GM10847 (cell line): ENCODE data around the gene R3HDM4.
A peak's percentile ranks its signal among the peaks of the same experiment; 100 is the strongest.

Experiments used
- POLR2A ChIP-seq: IDR thresholded peaks from 2 replicates; pipeline ENCODE4 v1.6.1; 2011; ENCODE audit not compliant: insufficient read length; ENCODE audit errors: extremely low read depth

Gene R3HDM4

DNA sequence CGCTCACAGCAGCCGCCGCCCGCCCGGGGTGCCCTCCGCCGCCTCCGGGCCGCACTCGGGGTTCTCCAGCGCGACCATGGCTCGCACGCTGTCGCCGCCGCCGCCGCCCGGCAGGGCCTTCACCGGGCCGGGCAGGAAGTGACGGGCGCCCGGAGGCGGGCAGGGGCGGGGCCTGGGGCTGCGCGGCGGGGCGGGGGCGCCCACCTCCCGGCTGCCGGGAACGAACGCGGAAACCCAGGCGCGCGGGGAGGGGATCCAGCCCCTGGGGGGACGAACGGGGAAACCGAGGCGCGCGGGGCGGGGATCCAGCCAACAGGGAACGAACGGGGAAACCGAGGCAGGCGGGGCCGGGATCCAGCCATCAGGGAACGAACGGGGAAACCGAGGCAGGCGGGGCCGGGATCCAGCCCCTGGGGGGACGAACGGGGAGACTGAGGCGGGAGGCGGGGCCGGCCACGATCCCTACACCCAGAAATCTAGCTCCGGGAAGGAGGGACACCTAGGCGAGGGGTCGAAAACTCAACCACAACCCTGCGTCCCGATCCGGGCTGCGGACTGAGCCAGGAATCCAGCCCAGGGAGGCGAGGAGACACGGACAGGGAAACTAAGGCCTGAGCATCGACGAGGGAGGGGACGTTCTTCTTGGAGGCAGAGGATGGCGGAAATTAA is at the start of gene R3HDM4:
Gene R3HDM4 (minus strand): TSS at position 140 of the 669 bp plus-strand sequence. CDS start 62 bp downstream, at position 78.
- peak; percentile 64 for TF ChIP-seq POLR2A

DNA sequence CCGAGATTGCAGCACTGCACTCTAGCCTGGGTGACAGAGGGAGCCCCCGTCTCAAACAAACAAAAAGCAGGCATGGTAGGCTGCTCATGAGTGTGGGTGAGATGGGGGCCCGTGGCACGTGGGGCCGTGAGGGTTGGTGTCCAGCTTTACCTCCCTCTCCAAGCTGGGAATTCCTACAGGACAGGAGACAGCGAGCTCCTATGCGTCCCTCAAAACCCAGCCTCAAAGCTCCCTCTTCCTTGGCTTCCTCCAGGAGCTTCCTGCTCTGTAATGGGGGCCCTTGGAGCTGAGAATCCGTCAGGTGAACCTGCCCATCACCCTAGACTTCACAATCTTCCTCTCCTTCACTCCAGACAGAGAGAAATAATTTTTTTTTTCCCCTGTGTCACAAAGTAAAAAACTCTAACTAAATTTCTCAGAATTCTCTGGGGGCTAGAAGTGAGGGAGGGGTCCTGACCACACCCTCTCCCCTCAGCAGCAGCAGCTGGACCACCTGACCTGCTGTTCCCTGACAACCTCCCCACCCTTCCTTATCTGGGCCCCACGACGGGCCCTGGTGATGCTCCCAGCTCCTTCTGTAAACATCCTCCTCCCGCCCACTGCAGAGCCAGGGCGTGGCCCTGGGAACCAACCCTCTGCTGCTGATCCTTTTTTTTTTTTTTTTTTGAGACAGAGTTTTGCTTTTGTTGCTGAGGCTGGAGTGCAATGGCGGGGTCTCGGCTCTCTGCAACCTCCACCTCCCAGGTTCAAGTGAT is 49.0 kb upstream of the R3HDM4 start:
- TF ChIP-seq POLR2A, result no peak

DNA sequence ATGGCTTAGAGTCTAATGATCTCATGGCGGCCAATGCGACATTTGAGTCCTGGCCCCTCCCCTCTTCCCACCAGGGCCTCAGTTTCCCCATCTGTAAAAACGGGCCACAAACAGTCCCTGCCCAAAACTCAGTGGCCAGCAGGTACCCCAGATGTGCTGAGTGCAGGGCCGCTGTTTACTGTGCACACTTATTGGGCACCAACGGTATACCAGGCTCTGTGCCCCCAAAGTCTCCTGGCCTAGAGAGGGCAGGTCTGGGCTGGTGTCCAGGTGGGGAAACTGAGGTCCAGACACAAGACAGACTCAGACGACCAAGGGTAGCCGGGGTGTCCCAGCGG is 47.6 kb upstream of the R3HDM4 start:
- no peak for TF ChIP-seq POLR2A

DNA sequence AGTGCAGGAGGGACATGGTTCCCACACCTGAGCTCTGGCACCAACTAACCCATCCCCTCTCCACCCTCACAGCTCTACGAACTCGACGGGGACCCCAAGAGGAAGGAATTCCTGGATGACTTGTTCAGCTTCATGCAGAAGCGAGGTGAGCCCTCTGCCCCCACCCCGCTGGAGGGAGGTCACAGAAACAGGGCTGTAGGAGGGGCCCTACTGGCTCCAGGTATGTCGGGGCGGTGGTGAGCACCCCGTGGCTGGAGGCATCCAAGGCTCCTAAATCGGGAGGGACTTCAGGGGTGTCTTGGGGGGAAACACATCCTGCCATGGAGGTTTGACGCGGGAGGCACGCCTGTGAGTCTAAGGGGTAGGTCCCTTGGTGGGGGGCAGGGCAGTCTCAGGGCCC is 47.0 kb upstream of the R3HDM4 start:
- TF ChIP-seq POLR2A, result no peak

DNA sequence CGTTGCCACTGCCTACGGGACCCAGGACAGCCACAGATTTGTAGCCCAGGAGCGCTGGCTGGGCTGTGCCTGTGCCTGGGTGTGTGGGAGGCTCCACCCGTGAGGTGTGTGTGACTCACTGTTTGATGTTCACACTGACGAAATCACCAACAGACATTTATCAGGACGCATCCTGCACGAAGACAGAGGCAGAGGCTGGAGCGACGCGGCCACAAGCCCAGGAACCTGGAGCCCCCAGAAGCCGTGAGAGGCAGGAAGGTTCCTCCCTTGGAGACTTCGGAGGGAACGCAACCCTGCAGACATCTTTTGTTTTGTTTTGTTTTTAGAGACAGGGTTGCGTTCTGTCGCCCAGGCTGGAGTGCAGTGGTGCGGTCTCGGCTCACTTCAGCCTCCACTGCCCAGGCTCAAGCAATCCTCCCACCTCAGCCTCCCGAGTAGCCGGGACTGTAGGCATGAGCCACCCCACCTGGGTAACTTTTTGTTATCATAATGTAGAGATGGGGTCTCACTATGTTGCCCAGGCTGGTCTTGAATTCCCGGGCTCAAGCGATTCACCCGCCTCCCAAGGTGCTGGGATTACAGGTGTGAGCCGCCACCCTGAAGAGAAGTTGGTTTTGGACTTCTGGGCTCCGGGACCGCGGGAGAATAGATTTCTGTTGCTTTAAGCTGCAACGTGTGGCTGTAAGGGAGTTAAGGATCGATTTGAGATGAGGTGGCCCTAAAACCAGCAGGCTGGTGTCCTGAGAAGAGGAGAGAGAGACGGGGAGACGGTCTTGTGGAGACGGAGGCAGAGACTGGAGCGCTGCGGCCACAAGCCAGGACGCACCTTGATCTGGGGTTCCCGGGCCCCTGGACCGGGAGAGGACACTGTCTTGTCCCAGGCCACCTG is 46.2 kb upstream of the R3HDM4 start:
- TF ChIP-seq POLR2A, result no peak

DNA sequence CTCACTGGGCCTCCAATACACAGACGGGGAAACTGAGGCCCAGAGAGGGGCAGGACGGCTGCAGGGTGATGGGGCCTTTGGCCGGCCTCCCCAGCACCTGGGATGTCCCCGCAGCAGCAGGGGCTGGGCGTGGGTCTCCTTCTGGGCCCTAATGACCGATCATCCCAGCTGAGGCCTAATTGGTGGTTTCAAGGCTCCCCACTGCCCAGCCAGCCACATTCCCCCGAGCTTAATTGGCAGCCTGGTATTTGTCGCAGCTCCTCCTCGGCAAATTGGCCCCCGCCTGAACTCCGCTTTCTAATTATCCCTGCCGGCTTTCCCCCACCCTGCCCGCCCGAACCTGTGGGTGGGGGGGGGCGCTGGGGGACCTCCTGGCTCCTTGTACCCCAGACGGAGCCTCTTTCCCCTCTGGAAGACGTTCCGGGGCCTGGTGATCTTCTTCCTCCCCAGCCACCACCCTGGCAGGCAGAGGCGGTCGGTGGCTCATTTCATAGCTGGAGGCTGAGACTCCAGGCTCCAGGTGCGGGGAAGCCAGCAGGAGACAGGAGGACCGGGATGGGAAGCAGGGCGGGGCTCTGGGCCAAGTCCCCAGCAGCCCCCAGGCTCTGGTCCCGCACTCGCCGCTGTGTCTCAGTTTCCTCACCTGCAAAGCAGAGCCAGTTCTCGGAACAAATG is 43.9 kb upstream of the R3HDM4 start:
- TF ChIP-seq POLR2A, result no peak

DNA sequence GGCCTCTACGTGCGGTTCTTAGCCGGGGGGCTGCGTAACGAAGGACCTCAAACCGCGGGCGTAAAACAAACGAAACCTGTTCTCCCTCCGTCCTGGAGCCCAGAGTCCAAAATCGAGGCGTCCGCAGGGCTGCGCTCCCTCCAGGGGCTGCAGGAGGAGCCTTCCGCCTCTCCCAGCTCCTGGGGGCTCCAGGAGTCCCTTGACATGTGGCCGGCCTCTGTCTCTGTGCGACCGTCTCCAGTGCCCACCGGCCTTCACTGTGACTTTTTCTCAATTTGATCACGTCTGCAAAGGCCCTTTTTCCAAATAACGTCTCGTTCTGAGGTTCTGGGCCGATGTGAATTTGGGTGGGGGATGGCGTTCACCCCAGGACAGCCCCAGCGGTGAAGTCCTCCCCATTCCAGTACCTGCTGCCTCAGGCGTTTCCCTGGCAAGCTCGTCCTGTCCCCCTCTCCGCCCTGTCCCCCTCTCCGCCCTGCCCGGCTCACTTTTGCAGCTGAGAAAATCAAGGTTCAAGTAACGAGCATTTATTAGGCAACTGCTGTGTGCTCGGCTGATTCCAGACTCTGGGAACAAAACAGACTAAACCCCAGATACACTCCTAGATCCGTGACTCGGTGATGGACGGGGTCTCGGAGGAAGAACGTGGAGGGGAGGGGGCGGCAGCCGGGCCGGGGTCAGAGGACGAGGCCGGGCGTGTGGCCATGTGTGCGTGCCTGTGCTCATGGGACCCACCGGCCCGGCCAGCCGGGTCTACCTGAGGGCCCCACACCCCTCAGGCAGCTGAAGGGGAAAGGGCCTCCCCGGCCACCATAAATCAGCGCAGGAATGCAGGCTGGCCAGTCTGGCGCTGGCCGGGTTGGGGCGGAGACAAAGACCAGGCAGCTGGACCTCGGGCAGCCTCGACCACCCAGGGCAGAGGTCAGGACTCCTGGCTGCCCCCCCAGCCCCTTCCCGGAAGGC is 43.1 kb upstream of the R3HDM4 start:
- TF ChIP-seq POLR2A, result no peak

DNA sequence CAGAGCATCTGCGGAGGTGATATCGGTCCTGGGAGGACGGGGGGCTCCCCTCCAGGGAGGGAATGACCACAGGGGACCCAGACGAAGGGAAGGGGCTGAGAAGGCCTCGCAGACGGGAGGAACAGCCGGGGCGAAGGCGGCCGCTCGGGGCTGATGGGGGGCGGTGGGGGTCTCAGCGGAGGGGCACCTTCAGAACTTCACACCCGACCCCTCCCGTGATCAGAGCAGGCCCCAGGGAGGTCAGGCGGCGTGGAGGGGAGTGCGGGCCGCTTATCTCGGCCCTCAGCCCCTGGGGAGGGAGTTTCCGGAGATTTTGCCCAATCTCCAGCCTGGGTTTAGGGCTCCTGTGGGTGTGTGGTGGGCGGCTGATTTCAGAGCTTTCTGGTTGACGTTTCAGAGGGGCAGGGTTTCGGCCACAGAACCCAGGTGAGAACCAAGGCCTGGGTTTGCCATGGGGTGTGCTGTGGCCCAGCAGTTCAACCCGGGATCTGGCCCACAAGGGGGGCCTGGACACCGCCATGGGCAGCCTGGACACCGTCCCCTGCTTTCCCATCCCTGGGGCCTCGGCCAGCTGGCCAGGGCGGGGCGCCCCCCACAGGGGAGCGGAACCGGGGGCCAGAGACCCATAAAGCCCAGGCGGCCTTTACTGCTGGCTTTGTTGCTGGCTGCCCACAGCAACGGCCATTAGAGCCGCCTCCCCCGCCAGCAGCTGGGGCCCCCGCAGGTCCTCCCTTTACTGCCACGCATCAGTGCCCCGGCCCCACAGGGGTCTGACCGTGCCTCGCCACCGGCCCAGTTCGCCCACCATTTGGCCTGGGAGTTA is 41.9 kb upstream of the R3HDM4 start:
- TF ChIP-seq POLR2A, result no peak

DNA sequence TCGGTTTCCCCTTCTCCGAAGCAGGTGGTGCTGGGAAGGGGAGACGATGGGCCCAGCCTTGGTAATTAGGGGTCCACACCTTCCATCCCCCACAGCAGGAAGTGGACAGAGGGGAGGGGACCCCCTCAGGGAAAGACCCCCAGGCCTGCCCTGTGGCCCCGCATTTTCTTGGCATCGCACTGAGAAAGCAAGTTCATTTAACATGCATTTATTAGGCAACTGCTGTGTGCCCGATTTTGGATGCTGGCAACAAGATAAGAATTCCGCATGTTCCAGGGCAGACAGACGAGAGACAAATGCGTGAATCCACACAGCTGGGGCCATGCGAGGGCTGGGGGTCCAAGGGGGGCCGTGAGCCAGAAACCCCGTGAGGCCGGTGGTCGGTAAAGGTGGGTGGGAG is 41.3 kb upstream of the R3HDM4 start:
- TF ChIP-seq POLR2A, result no peak

DNA sequence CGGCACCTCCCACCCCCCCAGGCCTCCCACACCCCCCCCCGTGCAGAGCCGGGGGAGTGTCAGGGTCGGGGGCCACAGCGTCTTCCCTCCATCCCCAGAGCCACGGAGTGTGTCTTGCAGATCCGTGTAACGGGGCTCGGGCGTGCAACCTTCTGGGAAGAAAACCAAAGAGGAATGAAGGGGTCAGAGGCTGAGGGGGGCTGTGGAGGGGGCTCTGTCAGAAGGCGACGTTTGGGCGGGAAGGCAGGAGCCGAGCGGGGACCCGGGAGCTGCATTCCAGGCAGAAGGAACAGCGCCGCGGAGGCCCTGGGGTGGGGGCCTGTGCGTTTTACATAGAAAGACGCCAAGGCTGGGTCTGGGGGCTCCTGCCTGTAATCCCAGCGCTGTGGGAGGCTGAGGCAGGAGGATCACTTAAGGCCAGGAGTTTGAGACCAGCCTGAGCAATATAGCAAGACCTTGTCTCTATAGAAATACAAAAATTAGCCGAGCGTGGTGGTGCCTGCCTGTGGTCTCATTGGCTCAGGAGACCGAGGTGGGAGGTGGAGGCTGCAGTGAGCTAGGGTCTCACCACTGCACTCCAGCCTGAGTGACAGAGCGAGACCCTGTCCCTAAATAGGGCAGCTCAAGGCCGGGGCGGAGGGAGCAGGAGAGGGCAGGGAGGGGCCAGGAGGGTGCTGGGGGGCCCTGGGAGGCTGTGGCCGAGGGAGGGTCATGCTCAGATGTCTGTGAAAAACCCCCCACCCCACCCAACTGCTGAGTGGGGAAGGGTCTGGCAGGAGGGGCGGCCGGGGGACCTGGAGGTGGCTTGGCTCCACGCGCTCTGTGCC is 40.6 kb upstream of the R3HDM4 start:
- TF ChIP-seq POLR2A, result no peak

DNA sequence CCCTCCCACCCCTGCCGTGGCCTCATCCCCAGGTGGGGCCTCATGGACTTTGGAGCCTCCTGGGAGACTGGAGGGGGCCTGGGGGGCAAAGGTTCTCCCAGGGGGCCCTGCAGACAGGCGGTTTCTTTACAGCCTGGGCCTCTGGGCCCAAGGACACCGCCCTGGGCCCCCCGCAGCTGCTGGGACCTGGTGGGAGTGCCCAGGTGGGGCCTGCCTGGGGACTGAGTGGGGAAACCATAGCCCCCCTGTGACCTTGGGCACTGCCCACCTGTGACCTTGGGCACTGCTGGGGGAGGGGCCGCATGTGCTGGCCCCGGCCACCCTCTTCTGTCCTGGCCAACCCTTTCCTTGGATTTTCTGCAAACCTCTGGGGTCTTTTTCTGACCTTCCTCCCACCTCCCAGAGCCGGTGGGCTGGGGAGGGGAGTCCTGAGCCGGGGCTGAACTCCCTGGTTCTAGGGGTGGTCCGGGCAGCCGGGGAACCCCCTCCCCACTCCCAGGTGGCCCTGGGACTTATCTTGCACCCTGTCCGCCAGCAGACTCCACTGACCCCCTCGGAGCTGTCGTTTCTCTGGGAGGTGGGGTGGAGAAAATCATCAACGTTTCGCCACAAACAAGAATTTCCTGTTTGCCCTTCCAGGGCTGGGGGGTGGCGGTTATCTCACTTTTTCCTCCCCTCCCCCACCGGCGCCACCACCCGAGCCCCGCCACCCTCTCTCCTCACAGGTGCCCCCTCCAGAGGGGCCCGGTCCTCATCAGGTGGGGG is 39.8 kb upstream of the R3HDM4 start:
- no peak for TF ChIP-seq POLR2A
